ENCODE data around the gene ETV6. TPM values are rescaled to one million over a fixed set of nuclear protein-coding genes. Genes with fewer than 3 reads are reported as not detected.

ETV6 gene
- total RNA-seq, 1 donor from 2014 or later = 33.4 TPM

- peaks cover 8% of the 10 kb centered on the region for H3K36me3 Mint-ChIP-seq (ENCODE audit: low read depth)
- DNase-seq (ENCODE audit: low spot score) = no peak
- H3K4me3 Mint-ChIP-seq (ENCODE audit: unreplicated experiment) = no peak overlapping the region
- no peak overlapping the region for H3K27ac Mint-ChIP-seq (ENCODE audit: unreplicated experiment)
- no peak for TF ChIP-seq CTCF (IDR thresholded peaks at IDR 0.05)
- H3K4me1 Mint-ChIP-seq (ENCODE audit: low read depth) = no peaks in the 10 kb centered on the region
- no peaks in the 10 kb centered on the region for H3K27me3 Mint-ChIP-seq (ENCODE audit: low read depth)
- H3K9me3 Mint-ChIP-seq (ENCODE audit: low read depth) = no peaks in the 10 kb centered on the region
These were observed 156.2 kb downstream of the ETV6 start for GRCh38 chr12:11805680-11806079.

- peaks cover 10% of the 10 kb centered on the region for H3K4me1 Mint-ChIP-seq (ENCODE audit: low read depth)
- no peaks in the 10 kb centered on the region for H3K9me3 Mint-ChIP-seq (ENCODE audit: low read depth)
These were observed 158.0 kb downstream of the ETV6 start for GRCh38 chr12:11807458-11807857.

GRCh38 chr12:11808931-11809330, 159.5 kb downstream of the ETV6 start:
- peaks cover 25% of the 10 kb centered on the region for H3K4me1 Mint-ChIP-seq (ENCODE audit: low read depth)
- no peak for TF ChIP-seq CTCF (IDR thresholded peaks at IDR 0.05)
- no peak for DNase-seq (ENCODE audit: low spot score)
- peaks cover 8% of the 10 kb centered on the region for H3K36me3 Mint-ChIP-seq (ENCODE audit: low read depth)
- no peaks in the 10 kb centered on the region for H3K9me3 Mint-ChIP-seq (ENCODE audit: low read depth)
- no peak overlapping the region for H3K4me3 Mint-ChIP-seq (ENCODE audit: unreplicated experiment)
- no peak overlapping the region for H3K27ac Mint-ChIP-seq (ENCODE audit: unreplicated experiment)
- H3K27me3 Mint-ChIP-seq (ENCODE audit: low read depth) = no peaks in the 10 kb centered on the region

More at GRCh38 chr12:11807458-11807857, 158.0 kb downstream of the ETV6 start:
- H3K27me3 Mint-ChIP-seq (ENCODE audit: low read depth) = no peaks in the 10 kb centered on the region
- no peak overlapping the region for H3K4me3 Mint-ChIP-seq (ENCODE audit: unreplicated experiment)
- peaks cover 8% of the 10 kb centered on the region for H3K36me3 Mint-ChIP-seq (ENCODE audit: low read depth)
- no peak overlapping the region for H3K27ac Mint-ChIP-seq (ENCODE audit: unreplicated experiment)
- DNase-seq (ENCODE audit: low spot score) = no peak
- TF ChIP-seq CTCF (IDR thresholded peaks at IDR 0.05) = no peak

- H3K36me3 Mint-ChIP-seq (ENCODE audit: low read depth) = peaks cover 7% of the 10 kb centered on the region
- TF ChIP-seq CTCF (IDR thresholded peaks at IDR 0.05) = no peak
- peaks cover 38% of the 10 kb centered on the region for H3K4me1 Mint-ChIP-seq (ENCODE audit: low read depth)
- no peak for DNase-seq (ENCODE audit: low spot score)
- H3K4me3 Mint-ChIP-seq (ENCODE audit: unreplicated experiment) = no peak overlapping the region
- H3K27ac Mint-ChIP-seq (ENCODE audit: unreplicated experiment) = no peak overlapping the region
- no peaks in the 10 kb centered on the region for H3K9me3 Mint-ChIP-seq (ENCODE audit: low read depth)
- H3K27me3 Mint-ChIP-seq (ENCODE audit: low read depth) = no peaks in the 10 kb centered on the region
These were observed 160.7 kb downstream of the ETV6 start for GRCh38 chr12:11810206-11810545.

- no peaks in the 10 kb centered on the region for H3K27me3 Mint-ChIP-seq (ENCODE audit: low read depth)
- no peak for TF ChIP-seq CTCF (IDR thresholded peaks at IDR 0.05)
- H3K36me3 Mint-ChIP-seq (ENCODE audit: low read depth) = peaks cover 5% of the 10 kb centered on the region
- no peaks in the 10 kb centered on the region for H3K9me3 Mint-ChIP-seq (ENCODE audit: low read depth)
- H3K27ac Mint-ChIP-seq (ENCODE audit: unreplicated experiment) = no peak overlapping the region
- DNase-seq (ENCODE audit: low spot score) = no peak
- peaks cover 42% of the 10 kb centered on the region for H3K4me1 Mint-ChIP-seq (ENCODE audit: low read depth)
- no peak overlapping the region for H3K4me3 Mint-ChIP-seq (ENCODE audit: unreplicated experiment)
These were observed 161.5 kb downstream of the ETV6 start for GRCh38 chr12:11811008-11811407.
